NB4 (cell line): Measurements from ENCODE around the gene UGT1A7.

Experiments used
- CTCF ChIP-seq: IDR thresholded peaks from one replicate; pipeline ENCODE4 v1.5.1; 2012; ENCODE audit warnings: low read depth, low read length
- MAX ChIP-seq: IDR thresholded peaks from 2 replicates; pipeline ENCODE4 v1.6.1; 2011; ENCODE audit warnings: low read depth, low read length
- MYC ChIP-seq: IDR thresholded peaks from 2 replicates; pipeline ENCODE4 v1.6.1; 2011; ENCODE audit warnings: low read depth, low read length
- POLR2A ChIP-seq: IDR thresholded peaks from 2 replicates; pipeline ENCODE4 v1.6.1; 2011; ENCODE audit warnings: mild to moderate bottlenecking; ENCODE audit not compliant: insufficient read length; ENCODE audit errors: extremely low read depth

GRCh38 chr2:233791151-233791882, 109.6 kb downstream of the UGT1A7 start:
- no peak for TF ChIP-seq CTCF
- TF ChIP-seq MYC, result no peak
- no peak for TF ChIP-seq POLR2A
- no peak for TF ChIP-seq MAX
